ENCODE measurements around the gene ABLIM3.

- TF ChIP-seq CTCF (conservative IDR thresholded peaks at IDR 0.05; ENCODE audit: low read length) (no peak), EZH2phosphoT487 (IDR thresholded peaks at IDR 0.05; ENCODE audit: borderline replicate concordance) (no peak)
Observed at GRCh38 chr5:149170299-149170698, 29.0 kb downstream of the ABLIM3 start.
